ENCODE results near the gene ARID1B.

GRCh38 chr6:156944412-156944811 is 167.2 kb downstream of the ARID1B start:
- no peak for TF ChIP-seq EZH2 (IDR thresholded peaks at IDR 0.05; ENCODE audit: borderline replicate concordance, low read depth, low read length, severe bottlenecking)
- no peak for TF ChIP-seq CTCF (IDR thresholded peaks at IDR 0.05; ENCODE audit: borderline replicate concordance, extremely low read depth, low read length, poor library complexity, severe bottlenecking)

Measured in DND-41 (cell line).